GM23338 (cell line): Measurements from ENCODE around the gene EIF3F. TPM values are rescaled to one million over a fixed set of nuclear protein-coding genes. Genes with fewer than 3 reads are reported as not detected.
A peak's percentile ranks its signal among the peaks of the same experiment; 100 is the strongest.

ENCODE experiments used
- ATAC-seq: fragments of 200-7000 bp; cut with Tn5 transposase; 3 replicates; pipeline ENCODE4 v1.9.1; 2020
- DNase-seq: peaks from one replicate; pipeline ENCODE4 v3.0.0-alpha.2; 2015; ENCODE audit warnings: low spot score
- H2AFZ ChIP-seq: fragments of 200-600 bp; sonication (generic); 2 replicates; pipeline ENCODE4 v1.8.0; 2016; ENCODE audit warnings: antibody characterized with exemption, mild to moderate bottlenecking, moderate library complexity
- H3F3A ChIP-seq: fragments of 200-600 bp; sonication (generic); replicated peaks from 2 replicates; pipeline ENCODE4 v1.8.0; 2017; ENCODE audit warnings: antibody characterized with exemption, mixed run types, low read depth
- H3K27ac ChIP-seq: fragments of 200-600 bp; sonication (generic); 2 replicates; pipeline ENCODE4 v1.6.1; 2016; ENCODE audit warnings: low read depth
- H3K27me3 ChIP-seq: fragments of 200-600 bp; sonication (generic); 2 replicates; pipeline ENCODE4 v1.8.0; 2016; ENCODE audit warnings: mild to moderate bottlenecking, mixed run types, moderate library complexity; ENCODE audit not compliant: insufficient read depth
- H3K36me3 ChIP-seq: fragments of 200-600 bp; sonication (generic); 2 replicates; pipeline ENCODE4 v1.8.0; 2016; ENCODE audit warnings: mild to moderate bottlenecking; ENCODE audit not compliant: insufficient read depth
- H3K4me1 ChIP-seq: fragments of 200-600 bp; sonication (generic); 2 replicates; pipeline ENCODE4 v1.8.0; 2016; ENCODE audit warnings: mild to moderate bottlenecking, moderate library complexity; ENCODE audit not compliant: insufficient read depth
- H3K4me2 ChIP-seq: fragments of 200-600 bp; sonication (generic); 2 replicates; pipeline ENCODE4 v1.7.1; 2017; ENCODE audit warnings: mixed run types
- H3K4me3 ChIP-seq: fragments of 200-600 bp; sonication (generic); 2 replicates; pipeline ENCODE4 v1.6.1; 2016; ENCODE audit warnings: mixed run types
- H3K79me2 ChIP-seq: fragments of 200-600 bp; sonication (generic); replicated peaks from 2 replicates; pipeline ENCODE4 v1.8.0; 2017; ENCODE audit warnings: mild to moderate bottlenecking; ENCODE audit not compliant: insufficient read depth
- H3K9me2 ChIP-seq: fragments of 200-600 bp; sonication (generic); 2 replicates; pipeline ENCODE4 v1.8.0; 2017; ENCODE audit not compliant: insufficient read depth
- H4K20me1 ChIP-seq: fragments of 200-600 bp; sonication (generic); replicated peaks from 2 replicates; pipeline ENCODE4 v1.8.0; 2017; ENCODE audit warnings: mild to moderate bottlenecking; ENCODE audit not compliant: insufficient read depth
- H3K27ac Mint-ChIP-seq: 2 replicates; pipeline ENCODE4 v1.8.0; 2020; ENCODE audit warnings: inconsistent platforms, mild to moderate bottlenecking, moderate library complexity, mixed read lengths
- H3K27me3 Mint-ChIP-seq: 3 replicates; pipeline ENCODE4 v1.8.0; 2022; ENCODE audit warnings: low read depth, mild to moderate bottlenecking, moderate library complexity, mixed read lengths, inconsistent platforms; ENCODE audit not compliant: insufficient read depth, poor library complexity
- H3K36me3 Mint-ChIP-seq: 3 replicates; pipeline ENCODE4 v1.8.0; 2021; ENCODE audit warnings: low read depth, mild to moderate bottlenecking, inconsistent platforms, moderate library complexity, mixed read lengths
- H3K4me1 Mint-ChIP-seq: 3 replicates; pipeline ENCODE4 v1.8.0; 2020; ENCODE audit warnings: mild to moderate bottlenecking, inconsistent platforms, mixed read lengths
- H3K4me3 Mint-ChIP-seq: 3 replicates; pipeline ENCODE4 v1.8.0; 2021; ENCODE audit warnings: moderate library complexity, mild to moderate bottlenecking, inconsistent platforms, mixed read lengths
- H3K9me3 Mint-ChIP-seq: 3 replicates; pipeline ENCODE4 v1.8.0; 2020; ENCODE audit warnings: moderate library complexity, mild to moderate bottlenecking, inconsistent platforms, mixed read lengths
- CREB1 ChIP-seq: fragments of 250-450 bp; sonication (Bioruptor Pico); IDR thresholded peaks from 2 replicates; pipeline ENCODE4 v1.5.0; 2020; ENCODE audit warnings: low read depth, mild to moderate bottlenecking, moderate library complexity
- CTCF ChIP-seq, 2 experiments: fragments of 200-600 bp in 1 of 2; sonication (generic) in 1 of 2; conservative IDR thresholded peaks; 2 replicates each; pipeline versions ENCODE4 v1.5.1 to v1.6.1; 2016 to 2017; ENCODE audit warnings: antibody characterized with exemption in 2 of 2, low read depth in 2 of 2, mild to moderate bottlenecking in 2 of 2, moderate library complexity in 1 of 2
- EZH2 ChIP-seq: fragments of 200-600 bp; sonication (generic); IDR thresholded peaks from one replicate; pipeline ENCODE4 v1.8.0; 2017; ENCODE audit warnings: antibody characterized with exemption, mild to moderate bottlenecking, low read depth; ENCODE audit not compliant: unreplicated experiment
- JUNB ChIP-seq: IDR thresholded peaks from one replicate; pipeline ENCODE4 v1.6.1; 2016; ENCODE audit warnings: antibody characterized with exemption; ENCODE audit not compliant: unreplicated experiment
- POLR2AphosphoS5 ChIP-seq: IDR thresholded peaks from 2 replicates; pipeline ENCODE4 v1.6.1; 2016; ENCODE audit warnings: antibody characterized with exemption, low read depth
- REST ChIP-seq: IDR thresholded peaks from one replicate; pipeline ENCODE4 v1.6.1; 2018; ENCODE audit warnings: antibody characterized with exemption; ENCODE audit not compliant: unreplicated experiment
- STAT1 ChIP-seq: IDR thresholded peaks from one replicate; pipeline ENCODE4 v1.6.1; 2016; ENCODE audit warnings: antibody characterized with exemption; ENCODE audit not compliant: unreplicated experiment
- ZNF114 ChIP-seq: fragments of 250-450 bp; sonication (Bioruptor Pico); IDR thresholded peaks from 2 replicates; pipeline ENCODE4 v1.5.0; 2020; ENCODE audit warnings: mild to moderate bottlenecking, moderate library complexity
- ZNF331 ChIP-seq: fragments of 250-450 bp; sonication (Bioruptor Pico); IDR thresholded peaks from 2 replicates; pipeline ENCODE4 v1.5.0; 2020; ENCODE audit warnings: low read depth, mild to moderate bottlenecking, moderate library complexity
- polyA plus RNA-seq: library from polyadenylated mRNA; unstranded; fragments of >200 nt; fragmentation: Nextera tagmentation; extraction: Ambion mirVana; gene quantifications from 2 replicates; pipeline ENCODE4 v1.2.1, GENCODE V29; 2016
- total RNA-seq: library from RNA; depleted of rRNA; stranded (reverse); fragments of >200 nt; shearing (Covaris generic); gene quantifications from 2 replicates; pipeline ENCODE4 v1.2.3, GENCODE V29; 2014
- TF ChIP-seq, protein P1 (sequence below): fragments of 250-450 bp; sonication (Bioruptor Pico); IDR thresholded peaks from 2 replicates; pipeline ENCODE4 v1.5.0; 2020; ENCODE audit warnings: mild to moderate bottlenecking, moderate library complexity

EIF3F gene
- total and polyA plus RNA-seq, 2 experiments from 2014 or later, result 237 to 555 TPM

- Histone ChIP-seq H3K79me2 (0 out of 2 replicates have a peak, but pooled peaks cover under 1% of the 10 kb centered on the region), H3K4me2 (no peak overlapping the region), H3K4me3 (no peak overlapping the region), H4K20me1 (no peaks in the 10 kb centered on the region), H2AFZ (no peak overlapping the region), H3K36me3 (no peaks in the 10 kb centered on the region), H3K4me1 (peaks cover 24% of the 10 kb centered on the region), H3F3A (0 out of 2 replicates have a peak, but pooled peaks cover 3% of the 10 kb centered on the region), H3K9me2 (no peaks in the 10 kb centered on the region), H3K27ac (0 out of 2 replicates have a peak overlapping the region, but pooled peaks have one; percentile 13), H3K27me3 (no peaks in the 10 kb centered on the region)
- no peak for TF ChIP-seq JUNB
- TF ChIP-seq ZNF114 (CRISPR knock-in tag), result no peak
- no peak for TF ChIP-seq REST
- no peak for TF ChIP-seq ZNF331 (CRISPR knock-in tag)
- no peaks in the 10 kb centered on the region for H3K27me3 Mint-ChIP-seq
- ATAC-seq (peak; percentile 49), DNase-seq (peak; percentile 50)
- no peak overlapping the region; the same call in 1 of the 2 replicates for H3K27ac Mint-ChIP-seq
- H3K36me3 Mint-ChIP-seq, result no peaks in the 10 kb centered on the region
- H3K4me3 Mint-ChIP-seq, result no peak overlapping the region
- H3K4me1 Mint-ChIP-seq, result peaks cover 28% of the 10 kb centered on the region
- no peaks in the 10 kb centered on the region; the same call in 2 of the 3 replicates for H3K9me3 Mint-ChIP-seq
Measured at GRCh38 chr11:7974668-7975067, 12.5 kb upstream of the EIF3F start.

DNA sequence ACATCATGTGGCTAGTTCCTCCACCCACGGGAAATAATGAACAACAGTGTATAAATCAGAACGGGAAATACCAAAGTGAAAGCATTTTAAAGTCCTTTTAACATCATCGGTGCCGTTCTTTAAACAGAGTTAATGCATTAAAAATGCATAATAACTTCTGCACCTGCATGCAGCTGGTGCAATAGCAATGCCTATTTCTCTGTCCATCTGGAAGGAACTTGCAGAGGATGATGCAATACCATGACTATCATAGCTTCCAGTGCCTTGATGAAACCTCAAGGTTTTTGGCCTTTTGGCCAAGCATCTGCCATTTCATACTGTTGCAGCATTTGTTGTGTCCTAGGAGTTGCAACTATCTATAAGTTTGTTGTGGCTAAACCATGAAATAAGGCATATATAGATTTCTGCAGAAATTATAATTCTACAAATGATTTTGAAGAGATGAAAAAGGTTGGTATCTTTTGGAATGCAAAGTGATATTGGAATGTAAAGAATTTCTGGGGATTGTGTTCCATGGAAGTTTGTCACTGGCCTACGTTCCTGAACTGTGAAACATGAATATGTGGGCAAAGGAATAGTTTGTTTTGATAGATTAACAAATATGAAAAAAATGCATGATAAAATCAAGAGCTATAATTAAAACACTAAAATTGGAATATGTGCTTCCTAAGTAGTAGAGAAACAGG lies 9.8 kb upstream of the EIF3F start:
- Mint-ChIP-seq H3K27me3 (no peaks in the 10 kb centered on the region), H3K4me3 (no peak overlapping the region; the same call in 2 of the 3 replicates), H3K4me1 (peaks cover 19% of the 10 kb centered on the region), H3K27ac (peak overlapping the region; percentile 96), H3K36me3 (no peaks in the 10 kb centered on the region), H3K9me3 (no peaks in the 10 kb centered on the region; the same call in 2 of the 3 replicates)
- Histone ChIP-seq H3K9me2 (no peaks in the 10 kb centered on the region), H3K79me2 (no peaks in the 10 kb centered on the region), H3K4me2 (no peak overlapping the region), H3K27me3 (no peaks in the 10 kb centered on the region), H3K36me3 (no peaks in the 10 kb centered on the region), H2AFZ (no peak overlapping the region), H3F3A (no peaks in the 10 kb centered on the region), H4K20me1 (no peaks in the 10 kb centered on the region), H3K4me3 (no peak overlapping the region), H3K4me1 (peaks cover 12% of the 10 kb centered on the region), H3K27ac (peak overlapping the region; percentile 45)
- ATAC-seq (no peak), DNase-seq (peak; percentile 50)
- TF ChIP-seq CREB1 (CRISPR knock-in tag) (no peak), POLR2AphosphoS5 (no peak), STAT1 (no peak), CTCF (conservative IDR thresholded peaks at IDR 0.05; ENCODE audit: low read depth in 2 of 2) (no peak), JUNB (no peak), EZH2 (no peak)
- TF ChIP-seq, protein P1, sequence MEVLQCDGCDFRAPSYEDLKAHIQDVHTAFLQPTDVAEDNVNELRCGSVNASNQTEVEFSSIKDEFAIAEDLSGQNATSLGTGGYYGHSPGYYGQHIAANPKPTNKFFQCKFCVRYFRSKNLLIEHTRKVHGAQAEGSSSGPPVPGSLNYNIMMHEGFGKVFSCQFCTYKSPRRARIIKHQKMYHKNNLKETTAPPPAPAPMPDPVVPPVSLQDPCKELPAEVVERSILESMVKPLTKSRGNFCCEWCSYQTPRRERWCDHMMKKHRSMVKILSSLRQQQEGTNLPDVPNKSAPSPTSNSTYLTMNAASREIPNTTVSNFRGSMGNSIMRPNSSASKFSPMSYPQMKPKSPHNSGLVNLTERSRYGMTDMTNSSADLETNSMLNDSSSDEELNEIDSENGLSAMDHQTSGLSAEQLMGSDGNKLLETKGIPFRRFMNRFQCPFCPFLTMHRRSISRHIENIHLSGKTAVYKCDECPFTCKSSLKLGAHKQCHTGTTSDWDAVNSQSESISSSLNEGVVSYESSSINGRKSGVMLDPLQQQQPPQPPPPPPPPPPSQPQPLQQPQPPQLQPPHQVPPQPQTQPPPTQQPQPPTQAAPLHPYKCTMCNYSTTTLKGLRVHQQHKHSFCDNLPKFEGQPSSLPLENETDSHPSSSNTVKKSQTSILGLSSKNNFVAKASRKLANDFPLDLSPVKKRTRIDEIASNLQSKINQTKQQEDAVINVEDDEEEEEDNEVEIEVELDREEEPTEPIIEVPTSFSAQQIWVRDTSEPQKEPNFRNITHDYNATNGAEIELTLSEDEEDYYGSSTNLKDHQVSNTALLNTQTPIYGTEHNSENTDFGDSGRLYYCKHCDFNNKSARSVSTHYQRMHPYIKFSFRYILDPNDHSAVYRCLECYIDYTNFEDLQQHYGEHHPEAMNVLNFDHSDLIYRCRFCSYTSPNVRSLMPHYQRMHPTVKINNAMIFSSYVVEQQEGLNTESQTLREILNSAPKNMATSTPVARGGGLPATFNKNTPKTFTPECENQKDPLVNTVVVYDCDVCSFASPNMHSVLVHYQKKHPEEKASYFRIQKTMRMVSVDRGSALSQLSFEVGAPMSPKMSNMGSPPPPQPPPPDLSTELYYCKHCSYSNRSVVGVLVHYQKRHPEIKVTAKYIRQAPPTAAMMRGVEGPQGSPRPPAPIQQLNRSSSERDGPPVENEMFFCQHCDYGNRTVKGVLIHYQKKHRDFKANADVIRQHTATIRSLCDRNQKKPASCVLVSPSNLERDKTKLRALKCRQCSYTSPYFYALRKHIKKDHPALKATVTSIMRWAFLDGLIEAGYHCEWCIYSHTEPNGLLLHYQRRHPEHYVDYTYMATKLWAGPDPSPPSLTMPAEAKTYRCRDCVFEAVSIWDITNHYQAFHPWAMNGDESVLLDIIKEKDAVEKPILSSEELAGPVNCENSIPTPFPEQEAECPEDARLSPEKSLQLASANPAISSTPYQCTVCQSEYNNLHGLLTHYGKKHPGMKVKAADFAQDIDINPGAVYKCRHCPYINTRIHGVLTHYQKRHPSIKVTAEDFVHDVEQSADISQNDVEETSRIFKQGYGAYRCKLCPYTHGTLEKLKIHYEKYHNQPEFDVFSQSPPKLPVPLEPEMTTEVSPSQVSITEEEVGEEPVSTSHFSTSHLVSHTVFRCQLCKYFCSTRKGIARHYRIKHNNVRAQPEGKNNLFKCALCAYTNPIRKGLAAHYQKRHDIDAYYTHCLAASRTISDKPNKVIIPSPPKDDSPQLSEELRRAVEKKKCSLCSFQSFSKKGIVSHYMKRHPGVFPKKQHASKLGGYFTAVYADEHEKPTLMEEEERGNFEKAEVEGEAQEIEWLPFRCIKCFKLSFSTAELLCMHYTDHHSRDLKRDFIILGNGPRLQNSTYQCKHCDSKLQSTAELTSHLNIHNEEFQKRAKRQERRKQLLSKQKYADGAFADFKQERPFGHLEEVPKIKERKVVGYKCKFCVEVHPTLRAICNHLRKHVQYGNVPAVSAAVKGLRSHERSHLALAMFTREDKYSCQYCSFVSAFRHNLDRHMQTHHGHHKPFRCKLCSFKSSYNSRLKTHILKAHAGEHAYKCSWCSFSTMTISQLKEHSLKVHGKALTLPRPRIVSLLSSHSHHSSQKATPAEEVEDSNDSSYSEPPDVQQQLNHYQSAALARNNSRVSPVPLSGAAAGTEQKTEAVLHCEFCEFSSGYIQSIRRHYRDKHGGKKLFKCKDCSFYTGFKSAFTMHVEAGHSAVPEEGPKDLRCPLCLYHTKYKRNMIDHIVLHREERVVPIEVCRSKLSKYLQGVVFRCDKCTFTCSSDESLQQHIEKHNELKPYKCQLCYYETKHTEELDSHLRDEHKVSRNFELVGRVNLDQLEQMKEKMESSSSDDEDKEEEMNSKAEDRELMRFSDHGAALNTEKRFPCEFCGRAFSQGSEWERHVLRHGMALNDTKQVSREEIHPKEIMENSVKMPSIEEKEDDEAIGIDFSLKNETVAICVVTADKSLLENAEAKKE (CRISPR knock-in tag), result no peak
